Uterus (tissue), 2 donors: Measurements from ENCODE around the gene HYDIN.

ENCODE experiments used
- CTCF ChIP-seq, 4 experiments: fragments of 200-600 bp in 2 of 4; fragments of 450-650 bp in 2 of 4; sonication (generic) in 2 of 4; IDR thresholded peaks; one replicate each; pipeline ENCODE4 v1.5.1; 2016 to 2019; ENCODE audit warnings: antibody characterized with exemption in 4 of 4, mild to moderate bottlenecking in 2 of 4, moderate library complexity in 1 of 4
- POLR2A ChIP-seq, 2 donors: fragments of 450-650 bp; IDR thresholded peaks; one replicate each; pipeline ENCODE4 v1.6.1; 2016; ENCODE audit warnings: antibody characterized with exemption in 2 of 2, mild to moderate bottlenecking in 1 of 2, moderate library complexity in 1 of 2

GRCh38 chr16:71250461-71251235 lies 20.1 kb upstream of the HYDIN start:
- TF ChIP-seq CTCF (IDR thresholded peaks at IDR 0.05): no peak
- TF ChIP-seq POLR2A (IDR thresholded peaks at IDR 0.05): no peak
